HG02938 (cell line): ENCODE results near the gene FPGS.
"Not testable (repeated sequence)": the region's sequence is repeated elsewhere in the genome, so short reads cannot be mapped to it uniquely, and the experiment has no call there.

Experiments
- ATAC-seq: cut with Tn5 transposase; IDR thresholded peaks from one replicate; pipeline ENCODE4 v1.9.1; 2021; ENCODE audit warnings: mild to moderate bottlenecking, moderate library complexity; ENCODE audit not compliant: unreplicated experiment

FPGS gene

DNA sequence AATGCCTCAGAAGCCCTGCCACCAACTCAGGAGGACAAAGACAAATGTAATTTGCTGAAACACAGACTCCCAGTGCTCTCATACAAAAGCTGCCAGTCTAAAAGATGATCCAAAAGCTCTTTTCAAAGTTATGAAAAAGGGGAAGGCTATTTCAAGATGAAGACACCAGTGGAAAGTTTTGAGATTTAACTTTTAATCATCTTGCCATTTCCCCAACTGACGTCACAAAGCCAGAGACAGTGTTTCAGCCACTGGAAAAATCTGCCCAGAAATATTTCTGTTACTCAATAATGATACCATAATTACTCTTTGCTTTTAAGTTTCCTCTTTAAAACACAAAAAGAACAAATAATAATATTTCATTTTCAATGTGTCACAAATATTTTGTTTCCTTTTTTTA is 30.9 kb downstream of the FPGS start:
- ATAC-seq: no peak

DNA sequence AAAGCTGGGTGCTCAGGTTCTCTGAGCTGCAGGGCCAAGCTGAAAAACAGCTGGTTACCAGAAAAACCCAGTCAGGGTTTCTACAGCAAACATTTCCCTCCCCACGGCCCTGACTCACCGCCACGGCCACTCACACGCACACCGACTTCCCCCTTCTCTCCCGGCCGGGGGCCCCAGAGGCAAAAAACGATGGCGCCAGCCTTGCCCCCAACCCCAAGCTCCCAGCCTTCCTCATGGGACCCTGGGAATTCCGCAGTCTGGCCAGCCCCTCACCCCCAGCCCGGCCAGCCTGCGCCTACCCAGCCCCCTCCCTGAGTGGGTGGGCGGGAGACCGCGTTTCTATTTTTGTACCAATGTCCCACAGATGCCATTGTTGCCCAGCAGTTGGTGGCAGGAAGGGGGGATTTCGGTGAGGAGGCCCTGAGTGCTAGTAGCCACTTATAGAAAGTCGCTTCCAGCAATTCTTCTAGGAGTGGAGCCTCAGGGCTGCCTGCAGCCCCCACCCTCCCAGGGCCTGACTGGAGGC is 33.4 kb downstream of the FPGS start:
- no peak for ATAC-seq

DNA sequence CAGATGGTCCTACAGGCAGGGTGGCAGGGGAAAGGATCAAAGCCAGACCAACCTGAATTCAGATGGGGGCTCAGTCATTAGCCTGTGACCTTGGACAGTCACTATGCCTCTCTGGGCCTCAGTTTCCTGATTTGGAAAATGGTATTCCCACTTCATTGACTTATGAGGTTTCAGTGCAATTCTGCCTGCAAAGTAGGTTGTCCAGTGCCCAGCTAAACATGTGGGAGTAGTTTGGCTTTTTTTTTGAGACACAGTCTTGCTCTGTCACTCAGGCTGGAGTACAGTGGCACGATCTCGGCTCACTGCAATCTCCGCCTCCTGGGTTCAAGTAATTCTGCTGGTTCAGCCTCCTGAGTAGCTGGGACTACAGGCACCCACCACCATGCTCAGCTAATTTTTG is 33.9 kb downstream of the FPGS start:
- not testable (repeated sequence) for ATAC-seq

DNA sequence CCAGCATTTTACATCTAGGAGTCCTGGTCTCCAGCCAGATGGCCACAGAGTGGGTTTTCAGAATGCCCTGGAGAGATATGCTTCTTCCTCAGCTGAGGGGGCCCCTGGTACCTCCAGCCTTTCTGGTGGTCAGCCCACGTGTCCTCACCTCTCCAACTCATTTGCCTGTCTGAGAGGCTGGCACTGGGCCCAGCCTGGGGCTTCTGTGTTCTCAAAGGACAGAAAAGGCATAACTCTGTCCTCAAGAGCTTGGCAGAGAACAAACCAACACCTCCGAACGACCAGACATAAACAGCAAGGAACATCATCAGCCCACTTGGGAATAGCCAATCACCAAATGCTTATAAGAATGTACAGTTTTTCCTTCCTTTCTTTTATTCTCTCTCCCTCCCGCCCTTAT is 34.7 kb downstream of the FPGS start:
- no peak for ATAC-seq

DNA sequence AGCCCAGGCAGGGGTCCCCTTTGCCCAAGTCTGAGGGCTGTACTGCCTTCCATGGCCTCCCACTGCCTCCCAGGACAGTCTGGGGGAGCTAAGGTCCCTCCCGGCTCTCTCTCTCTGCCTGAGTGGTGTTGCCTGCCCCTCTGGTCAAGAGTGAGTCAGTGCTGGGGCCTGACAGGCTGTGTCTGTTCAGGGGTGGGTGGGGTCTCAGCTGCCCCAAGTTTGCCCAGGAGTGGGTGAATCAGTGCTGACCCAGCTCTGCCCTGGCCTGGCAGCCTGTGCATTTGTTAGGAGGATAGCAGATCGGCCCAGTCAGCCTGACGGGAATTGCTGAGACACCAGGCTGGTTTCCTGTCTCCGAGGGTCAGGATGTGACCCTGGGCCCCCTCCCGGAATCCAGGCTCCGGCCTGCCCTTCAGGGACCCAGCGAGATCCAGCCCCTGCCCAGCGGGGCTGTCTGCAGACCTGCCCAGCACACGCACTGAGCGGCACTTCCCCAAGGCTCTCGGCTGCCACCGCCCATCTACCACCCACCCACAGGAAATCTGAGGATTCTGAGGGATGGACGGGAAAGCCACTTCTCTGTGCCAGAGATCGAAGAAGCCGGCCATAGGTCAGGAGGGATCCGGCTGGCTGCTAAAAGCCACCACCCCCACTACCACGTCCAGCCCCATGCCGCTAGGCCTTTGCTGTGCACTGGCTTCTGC is 35.8 kb downstream of the FPGS start:
- no peak for ATAC-seq

DNA sequence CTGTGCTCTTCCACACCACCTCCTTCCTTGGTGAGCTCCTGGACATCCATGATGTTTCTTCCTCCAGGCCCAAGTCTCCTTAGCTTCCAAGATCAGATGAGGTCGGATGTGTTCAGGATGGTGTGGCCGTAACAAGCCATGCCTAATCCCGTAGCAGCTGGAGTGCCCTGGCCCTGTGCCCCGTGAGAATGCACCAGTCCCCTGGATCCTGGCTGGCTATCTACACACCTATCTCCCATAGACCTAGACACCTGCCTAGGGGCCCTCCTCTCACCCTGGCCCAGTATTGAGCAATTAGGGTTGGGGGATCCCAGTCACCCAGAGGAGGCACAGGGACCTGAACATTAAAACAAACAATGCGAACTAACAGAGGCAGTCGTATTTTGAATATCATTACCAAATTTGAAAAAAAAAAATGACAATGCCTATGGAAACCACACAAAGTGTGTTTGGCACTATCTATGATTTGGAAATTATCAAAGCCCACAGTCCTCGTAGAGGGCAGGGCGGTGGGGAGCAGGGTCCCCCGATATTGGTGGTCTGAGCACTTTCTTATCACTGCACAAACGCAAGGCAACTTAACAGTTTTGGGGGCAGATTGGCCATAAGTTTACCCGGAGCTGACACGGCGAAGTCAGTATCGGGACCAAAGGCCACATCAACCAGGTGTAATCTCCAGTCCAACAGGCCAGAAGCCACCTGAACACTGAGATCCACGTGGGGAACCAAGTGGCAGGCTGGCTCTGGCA is 38.6 kb downstream of the FPGS start:
- no peak for ATAC-seq

DNA sequence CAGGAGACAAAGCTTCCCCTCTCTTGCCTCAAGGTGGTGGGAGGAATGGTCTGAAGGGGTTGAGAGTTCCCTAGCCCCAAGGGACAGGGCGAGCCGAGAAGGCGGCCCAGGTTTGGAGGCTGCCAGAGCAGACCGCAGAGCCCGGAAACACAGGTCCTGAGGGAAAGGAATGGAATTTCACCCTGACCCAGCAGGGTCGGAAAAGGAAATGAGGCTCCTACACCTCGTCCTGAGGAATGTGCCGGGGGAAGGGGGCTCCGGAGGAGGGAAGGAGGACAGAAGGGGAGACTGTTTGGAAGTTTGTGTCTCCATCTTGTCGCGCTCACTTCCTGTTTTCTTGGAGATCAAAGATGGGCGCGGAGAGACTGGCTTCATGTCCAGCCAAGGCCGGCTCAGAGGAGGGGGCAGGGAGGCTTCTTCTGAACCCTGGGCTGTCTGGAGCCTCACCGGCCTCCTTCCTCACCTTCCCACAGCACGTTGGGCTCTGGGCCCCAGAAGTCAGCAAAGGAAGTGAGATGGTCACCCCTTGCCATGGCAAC is 42.2 kb downstream of the FPGS start:
- ATAC-seq: no peak

DNA sequence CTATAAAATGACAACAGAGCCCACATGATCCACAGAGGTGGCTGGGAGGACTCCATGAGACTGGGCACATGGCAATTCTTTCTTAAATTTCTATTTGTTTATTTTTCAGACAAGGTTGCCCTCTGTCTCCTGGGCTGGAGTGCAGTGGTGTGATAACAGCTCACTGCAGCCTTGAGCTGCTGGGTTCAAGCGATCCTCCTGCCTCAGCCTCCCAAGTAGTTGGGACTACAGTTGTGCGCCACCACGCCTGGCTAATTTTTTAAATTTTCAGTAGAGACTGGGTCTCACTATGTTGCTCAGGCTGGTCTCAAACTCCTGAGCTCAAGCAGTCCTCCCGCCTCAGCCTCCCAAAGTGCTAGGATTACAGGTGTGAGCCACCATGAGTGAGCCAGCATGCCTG is 42.9 kb downstream of the FPGS start:
- ATAC-seq: not testable (repeated sequence)

DNA sequence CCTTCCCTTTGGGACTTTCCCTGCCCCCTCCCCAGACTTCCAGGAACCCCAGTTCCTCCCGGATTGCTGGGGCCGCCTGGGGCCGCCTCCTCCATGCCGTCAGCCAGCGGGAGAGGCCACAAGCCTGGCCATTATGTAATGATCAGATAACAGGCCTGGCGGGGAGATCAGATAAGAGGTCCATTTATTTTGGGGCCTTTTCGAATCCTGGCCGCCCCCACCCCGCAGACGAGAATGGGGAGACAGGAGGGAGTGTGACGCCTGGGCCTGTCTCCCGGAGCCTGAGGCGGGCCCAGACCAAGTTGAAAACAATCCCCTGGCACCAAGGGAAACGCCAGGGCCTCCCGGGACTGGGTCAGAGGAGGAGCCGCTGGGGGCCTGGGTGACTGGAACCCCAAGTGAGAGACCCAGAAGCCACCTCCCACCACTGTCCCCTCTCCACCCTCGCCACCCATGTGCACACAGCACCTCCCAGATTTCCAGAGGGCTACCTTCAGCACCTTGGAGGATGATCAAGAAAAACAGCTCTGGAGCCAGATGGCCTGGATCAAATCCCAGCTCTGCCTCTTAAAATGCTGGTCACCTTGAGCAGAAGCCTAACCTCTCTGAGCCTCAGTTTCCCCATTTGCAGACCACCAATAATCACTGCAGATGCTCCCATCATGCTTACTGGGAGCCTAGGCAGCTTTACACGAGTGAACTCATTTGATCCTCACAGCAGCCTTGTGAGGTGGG is 43.9 kb downstream of the FPGS start:
- ATAC-seq: no peak

DNA sequence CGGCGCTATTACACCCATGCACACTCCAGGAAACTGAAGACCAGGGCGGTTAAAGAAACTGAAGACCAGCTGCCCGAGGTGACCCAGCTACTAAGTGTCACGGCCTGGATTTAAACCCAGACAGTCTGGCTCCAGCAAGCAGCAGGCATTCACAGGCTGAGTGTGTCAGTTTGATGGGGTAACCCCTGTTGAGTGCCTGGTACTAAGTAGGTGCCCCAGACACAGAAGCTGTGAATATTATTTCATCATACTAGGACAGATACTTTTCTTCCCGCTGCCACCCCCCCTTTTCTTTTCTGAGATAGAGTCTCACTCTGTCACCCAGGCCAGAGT is 44.5 kb downstream of the FPGS start:
- no peak for ATAC-seq

DNA sequence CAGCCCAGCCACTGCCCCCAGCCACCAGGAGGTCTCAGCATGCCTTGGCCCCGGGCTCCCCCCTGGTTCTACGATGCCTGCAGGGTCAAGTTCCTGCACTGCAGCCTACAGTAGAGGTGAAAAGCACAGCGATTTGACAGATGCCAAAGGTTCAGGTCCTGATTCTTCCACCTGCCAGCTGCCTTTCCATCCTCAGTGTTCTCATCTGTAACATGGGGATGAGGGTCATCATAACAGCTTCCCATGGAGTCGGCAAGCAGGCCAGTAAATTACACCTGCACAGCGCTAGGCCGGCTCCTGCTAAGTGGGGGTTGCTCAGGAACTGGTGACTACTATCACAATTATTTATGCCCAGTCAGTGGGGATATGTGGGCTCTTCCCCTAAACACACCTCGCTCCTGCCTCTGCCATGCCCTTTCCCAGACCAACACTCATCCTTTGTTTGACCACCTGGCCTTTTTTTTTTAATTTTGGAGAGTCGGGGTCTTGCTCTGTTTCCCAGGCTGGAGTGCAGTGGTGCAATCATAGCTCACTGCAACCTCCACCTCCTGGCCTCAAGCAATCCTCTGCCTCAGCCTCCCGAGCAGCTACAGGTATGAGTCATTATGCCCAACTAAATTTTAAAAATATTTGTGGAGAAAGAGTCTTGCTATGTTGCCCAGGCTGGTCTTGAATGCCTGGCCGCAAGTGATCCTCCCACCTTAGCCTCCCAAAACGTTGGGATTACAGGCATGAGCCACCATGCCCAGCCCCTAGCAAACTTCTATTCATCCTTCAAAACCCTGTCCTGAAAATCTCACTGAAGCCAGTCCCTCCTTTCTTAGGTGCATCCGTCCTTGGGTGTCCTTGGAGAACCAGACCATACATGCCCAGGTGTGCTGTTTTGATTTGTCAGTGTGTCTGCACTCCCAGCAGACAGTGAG is 45.4 kb downstream of the FPGS start:
- ATAC-seq: no peak

DNA sequence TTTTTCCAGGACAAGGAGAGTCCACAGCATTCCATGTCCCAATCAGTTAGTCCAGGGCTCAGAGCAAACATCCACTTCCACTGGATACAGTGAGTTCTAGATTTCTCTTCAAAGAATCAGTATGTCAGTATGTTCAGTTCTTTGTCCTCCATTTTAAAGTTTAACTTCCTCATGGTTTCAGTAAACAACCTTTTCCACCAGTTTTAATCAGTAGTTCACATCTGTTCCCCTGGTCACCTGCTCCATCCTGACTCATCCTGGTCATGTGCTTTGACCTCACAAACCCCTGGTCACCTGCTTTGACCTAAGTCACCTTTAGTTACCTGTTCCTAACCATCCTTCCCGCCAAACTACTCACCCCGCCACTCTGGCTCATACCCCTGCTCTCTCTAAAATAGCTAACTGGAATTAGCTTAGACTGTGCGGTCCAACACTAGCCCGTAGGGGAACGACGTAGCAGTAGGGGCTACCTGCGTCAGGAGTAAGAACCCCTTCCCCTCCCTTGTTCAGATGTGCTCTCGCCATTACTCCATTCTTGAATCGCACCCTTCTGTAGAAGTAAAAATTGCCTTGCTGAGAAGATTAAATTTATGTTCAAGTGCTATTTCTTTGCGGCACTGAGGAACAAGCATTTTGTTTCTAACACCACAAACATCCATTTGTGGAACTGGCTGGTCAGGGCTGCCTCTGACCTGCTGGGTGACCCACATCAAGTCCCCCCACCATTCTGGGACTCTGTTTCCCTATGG is 46.2 kb downstream of the FPGS start:
- ATAC-seq: no peak

DNA sequence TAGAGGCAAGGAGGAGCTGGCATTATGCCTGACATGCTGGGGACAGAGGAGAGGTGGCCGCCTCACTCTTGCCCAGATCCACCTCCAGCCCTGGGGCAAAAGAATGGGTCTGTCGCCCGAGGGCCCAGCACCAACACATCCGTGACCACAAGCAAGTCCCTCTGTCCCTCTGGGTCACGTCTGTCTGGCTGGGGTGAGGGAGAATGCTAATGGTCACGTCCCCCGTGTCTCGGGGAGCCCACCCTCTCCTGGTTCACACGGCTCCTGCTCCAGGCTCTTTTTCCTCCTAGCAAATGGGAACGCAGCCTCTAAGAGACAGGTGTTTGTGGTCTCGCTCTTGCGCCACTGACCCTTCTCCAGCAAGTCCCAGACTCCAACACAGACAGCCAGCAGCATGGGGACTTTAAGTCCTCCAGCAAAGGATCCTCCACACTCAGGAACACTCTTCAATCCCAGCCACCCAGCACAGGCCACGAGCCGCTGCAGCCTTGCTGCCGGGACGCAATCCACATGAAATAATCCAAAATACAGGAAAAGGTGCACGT is 47.7 kb downstream of the FPGS start:
- ATAC-seq: no peak

DNA sequence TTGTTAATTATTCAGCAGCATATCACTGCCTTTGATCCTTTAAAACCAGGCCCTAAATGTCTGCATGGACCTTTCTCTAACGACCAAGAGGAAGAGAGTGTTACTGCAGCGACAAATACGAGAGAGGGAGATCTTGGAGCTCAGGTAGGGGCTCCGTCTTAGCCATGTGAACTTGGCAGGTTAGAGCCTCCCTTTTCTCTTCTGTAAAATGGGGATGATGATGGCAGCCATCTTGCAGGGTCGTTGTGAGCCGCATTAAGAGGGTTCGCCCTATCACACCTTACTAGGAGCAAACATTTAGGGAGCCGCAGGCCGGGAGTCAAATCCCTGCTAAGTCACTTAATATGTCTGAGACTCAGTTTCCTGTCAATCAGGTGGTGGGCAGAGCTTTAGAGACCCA is 50.1 kb downstream of the FPGS start:
- no peak for ATAC-seq

DNA sequence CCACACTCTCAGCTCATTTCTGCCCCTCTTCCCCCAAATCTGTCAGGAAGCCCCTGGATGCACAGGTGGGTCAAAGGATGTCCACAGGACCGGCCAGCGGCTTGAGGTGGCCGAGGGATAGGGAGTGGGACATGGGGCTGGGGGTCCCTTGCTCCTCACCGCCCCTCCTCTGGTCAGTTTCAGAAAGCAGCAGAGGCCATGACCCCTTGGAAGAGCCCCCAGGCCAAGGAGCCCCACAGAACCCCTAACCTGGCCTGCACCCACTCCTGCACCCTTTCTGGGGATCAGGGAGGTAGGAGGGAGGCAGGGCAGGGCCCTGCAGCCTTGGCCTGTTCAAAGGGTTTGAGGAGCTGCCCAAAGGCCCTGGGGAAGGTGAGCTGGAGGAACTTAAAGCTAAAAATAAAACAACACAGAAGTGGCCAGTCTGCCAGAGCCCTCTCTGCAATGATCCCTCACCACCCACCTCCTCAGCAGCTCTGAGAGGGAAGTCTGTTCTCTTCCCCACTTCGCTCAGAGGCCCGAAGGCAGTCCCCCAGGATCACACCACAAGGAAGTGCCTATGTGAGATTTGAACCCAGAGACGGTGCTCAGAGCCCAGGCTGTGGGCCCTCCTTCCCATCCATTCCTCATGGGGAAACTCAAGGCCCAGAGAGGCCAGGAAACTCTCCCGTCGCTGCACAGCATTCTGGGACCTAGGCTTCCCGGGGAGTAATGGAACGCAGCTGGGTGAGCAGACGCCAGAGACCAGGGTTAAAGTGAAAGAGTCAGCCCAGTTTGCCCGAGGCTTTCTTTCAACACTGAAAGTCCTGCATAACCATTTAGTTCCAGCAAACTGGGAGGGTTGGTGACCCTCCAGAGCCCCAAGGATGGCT is 50.9 kb downstream of the FPGS start:
- ATAC-seq: no peak

DNA sequence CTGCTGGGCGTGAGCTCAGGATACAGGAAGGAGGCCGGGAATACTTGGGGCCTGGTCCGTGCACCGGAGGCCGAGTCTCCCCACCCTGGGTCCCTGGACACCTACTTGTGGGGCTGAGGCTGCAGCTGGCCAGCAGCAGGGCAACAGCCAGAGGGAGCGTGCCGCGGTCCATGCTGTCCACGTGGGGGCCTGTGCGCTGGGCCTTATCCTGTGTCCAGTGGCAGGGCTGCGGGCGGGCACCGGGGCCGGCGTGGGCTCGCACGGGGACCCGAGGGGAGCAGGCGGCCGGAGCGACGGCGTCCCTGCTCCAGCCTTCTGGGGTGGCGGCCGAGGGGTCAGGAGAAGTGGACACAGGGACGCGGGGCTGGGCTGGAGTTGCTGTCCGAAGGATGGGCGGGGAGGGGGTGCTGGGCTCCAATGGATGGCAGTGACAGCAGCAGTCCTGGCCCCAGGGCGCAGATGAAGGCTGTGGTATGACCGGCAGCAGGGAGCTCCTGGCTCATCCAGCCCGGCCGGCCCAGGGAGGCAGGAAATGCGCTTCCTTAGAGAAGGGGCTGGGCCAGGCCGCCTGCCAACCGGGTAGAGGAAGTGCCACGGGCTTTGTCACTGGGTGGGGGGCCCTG is 51.6 kb downstream of the FPGS start, which contains the start of gene ENG:
Gene ENG, minus strand, starts transcription at position 475 of the 623 bp plus-strand sequence. Its CDS starts 303 bp downstream, at position 172.
- no peak for ATAC-seq

DNA sequence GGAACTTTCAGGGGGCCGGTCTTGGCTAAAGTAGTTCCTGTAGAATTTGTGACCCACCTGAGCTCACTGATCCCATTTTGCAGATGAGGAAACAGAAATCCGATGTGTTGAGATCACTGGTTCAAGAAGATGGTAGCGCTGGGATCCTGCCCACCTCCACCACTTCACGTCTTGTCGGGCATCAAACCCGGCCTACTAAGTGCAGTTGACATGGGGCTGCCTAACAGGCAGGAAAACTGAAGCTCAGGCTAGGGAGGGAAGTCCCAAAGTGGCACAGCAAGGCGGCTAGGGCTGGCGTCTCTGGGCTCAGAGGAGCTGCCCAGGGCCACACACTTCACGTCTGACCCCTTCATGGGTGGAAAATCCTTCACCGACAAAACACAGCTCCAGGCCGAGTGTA is 52.3 kb downstream of the FPGS start:
- ATAC-seq: no peak

DNA sequence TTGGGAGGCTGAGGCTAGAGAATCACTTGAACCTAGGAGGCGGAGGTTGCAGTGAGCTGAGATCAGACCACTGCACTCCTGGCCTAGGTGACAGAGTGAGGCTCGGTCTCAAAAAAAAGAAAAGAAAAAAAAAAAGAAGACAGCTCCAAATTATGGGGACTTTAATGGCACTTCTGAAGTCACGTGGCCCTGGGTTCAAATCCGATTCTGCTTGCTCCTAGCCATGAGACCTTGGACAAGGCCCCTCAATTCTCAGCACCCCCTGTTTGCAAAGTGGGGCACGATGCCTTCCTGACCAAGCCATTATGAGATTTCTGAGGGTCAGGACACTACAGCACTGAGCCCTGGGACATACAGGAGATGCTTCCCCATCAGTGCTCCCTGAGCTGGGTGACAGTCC is 52.8 kb downstream of the FPGS start:
- no peak for ATAC-seq
